ENCODE measurements around the gene SLC24A3. TPM values are rescaled to one million over a fixed set of nuclear protein-coding genes. Genes with fewer than 3 reads are reported as not detected.

Gene SLC24A3
- total RNA-seq, 1 experiment from 2014 or later, result 46.0 TPM

- Histone ChIP-seq H3K27me3 (replicated peaks; ENCODE audit: insufficient read depth, low read depth, low read length, poor library complexity) (no peaks in the 10 kb centered on the region), H3K9me3 (ENCODE audit: low read depth, low read length, poor library complexity, severe bottlenecking) (no peaks in the 10 kb centered on the region), H3K4me1 (ENCODE audit: insufficient read depth, low read length, poor library complexity, severe bottlenecking) (peaks cover 38% of the 10 kb centered on the region), H3K36me3 (ENCODE audit: insufficient read depth, low read length, poor library complexity, severe bottlenecking) (no peaks in the 10 kb centered on the region), H3K4me3 (ENCODE audit: low read depth, low read length, poor library complexity, severe bottlenecking) (no peak overlapping the region), H3K27ac (ENCODE audit: low read depth, low read length, poor library complexity, severe bottlenecking) (no peak overlapping the region)
- no peak for DNase-seq (ENCODE audit: low spot score)
- POLR2A ChIA-PET (ENCODE audit: low non-redundant PET), result interaction anchor here (0.6 kb wide), 1 partner anchor 35 kb away, joined by 3 read pairs; no protein-coding TSS in a partner anchor
- no peak for TF ChIP-seq EZH2 (IDR thresholded peaks at IDR 0.05; ENCODE audit: borderline replicate concordance, low read depth, low read length, poor library complexity, severe bottlenecking)
- TF ChIP-seq CTCF (conservative IDR thresholded peaks at IDR 0.05; ENCODE audit: low read depth, low read length), result no peak
- intact Hi-C loops (cut with micrococcal nuclease; ENCODE audit: unreplicated experiment), result loop anchor here (1.0 to 5.0 kb wide), 6 partner anchors 75 to 1030 kb away; no protein-coding TSS in a partner anchor
- no TSS peak for BruUV-seq (replicated peaks)
- CTCF ChIA-PET, result interaction anchor here (1.0 to 2.6 kb wide), 2 partner anchors 73 to 1030 kb away, joined by 4 to 8 read pairs; no protein-coding TSS in a partner anchor
Measured at GRCh38 chr20:19662637-19662995, 450.2 kb downstream of the SLC24A3 start.

GRCh38 chr20:19668418-19668817 is 456.0 kb downstream of the SLC24A3 start:
- no peak overlapping the region for H3K27ac ChIP-seq (ENCODE audit: low read depth, low read length, poor library complexity, severe bottlenecking)
- no peak overlapping the region for H3K4me3 ChIP-seq (ENCODE audit: low read depth, low read length, poor library complexity, severe bottlenecking)
- intact Hi-C loops (cut with micrococcal nuclease; ENCODE audit: unreplicated experiment), result no loop called here
- POLR2A ChIA-PET (ENCODE audit: low non-redundant PET), result no interaction called here
- no peak for DNase-seq (ENCODE audit: low spot score)
- no peaks in the 10 kb centered on the region for H3K9me3 ChIP-seq (ENCODE audit: low read depth, low read length, poor library complexity, severe bottlenecking)
- TF ChIP-seq EZH2 (IDR thresholded peaks at IDR 0.05; ENCODE audit: borderline replicate concordance, low read depth, low read length, poor library complexity, severe bottlenecking), result no peak
- BruUV-seq (replicated peaks), result no TSS peak
- H3K4me1 ChIP-seq (ENCODE audit: insufficient read depth, low read length, poor library complexity, severe bottlenecking), result no peaks in the 10 kb centered on the region
- CTCF ChIA-PET, result no interaction called here
- peaks cover 4% of the 10 kb centered on the region for H3K36me3 ChIP-seq (ENCODE audit: insufficient read depth, low read length, poor library complexity, severe bottlenecking)
- H3K27me3 ChIP-seq (replicated peaks; ENCODE audit: insufficient read depth, low read depth, low read length, poor library complexity), result no peaks in the 10 kb centered on the region

- intact Hi-C loops (cut with micrococcal nuclease; ENCODE audit: unreplicated experiment), result no loop called here
Measured at GRCh38 chr20:19670829-19671228, 458.4 kb downstream of the SLC24A3 start.

More at GRCh38 chr20:19670829-19671228, 458.4 kb downstream of the SLC24A3 start:
- H3K36me3 ChIP-seq (ENCODE audit: insufficient read depth, low read length, poor library complexity, severe bottlenecking), result peaks cover 10% of the 10 kb centered on the region
- TF ChIP-seq EZH2 (IDR thresholded peaks at IDR 0.05; ENCODE audit: borderline replicate concordance, low read depth, low read length, poor library complexity, severe bottlenecking) (no peak), CTCF (conservative IDR thresholded peaks at IDR 0.05; ENCODE audit: low read depth, low read length) (no peak)
- ChIA-PET POLR2A (ENCODE audit: low non-redundant PET) (no interaction called here), CTCF (no interaction called here)
- H3K27me3 ChIP-seq (replicated peaks; ENCODE audit: insufficient read depth, low read depth, low read length, poor library complexity), result no peaks in the 10 kb centered on the region
- H3K4me3 ChIP-seq (ENCODE audit: low read depth, low read length, poor library complexity, severe bottlenecking), result no peak overlapping the region
- BruUV-seq (replicated peaks), result no TSS peak
- no peaks in the 10 kb centered on the region for H3K9me3 ChIP-seq (ENCODE audit: low read depth, low read length, poor library complexity, severe bottlenecking)
- H3K27ac ChIP-seq (ENCODE audit: low read depth, low read length, poor library complexity, severe bottlenecking), result no peak overlapping the region
- no peak for DNase-seq (ENCODE audit: low spot score)
- no peaks in the 10 kb centered on the region for H3K4me1 ChIP-seq (ENCODE audit: insufficient read depth, low read length, poor library complexity, severe bottlenecking)
